Parathyroid adenoma (tissue), 2 donors: ENCODE results near the gene NUP210.

Experiments
- H2AFZ ChIP-seq: fragments of 300-600 bp; sonication (generic); one replicate; pipeline ENCODE4 v1.7.0; 2017; ENCODE audit warnings: antibody characterized with exemption, mild to moderate bottlenecking
- H3K27ac ChIP-seq: fragments of 300-600 bp; sonication (generic); one replicate; pipeline ENCODE4 v1.7.0; 2017
- H3K27me3 ChIP-seq: fragments of 300-600 bp; sonication (generic); one replicate; pipeline ENCODE4 v1.7.0; 2017; ENCODE audit warnings: low read length; ENCODE audit not compliant: control insufficient read depth, insufficient read depth
- H3K36me3 ChIP-seq: fragments of 300-600 bp; sonication (generic); one replicate; pipeline ENCODE4 v1.7.0; 2017; ENCODE audit warnings: low read length; ENCODE audit not compliant: control insufficient read depth, insufficient read depth
- H3K4me1 ChIP-seq: fragments of 300-600 bp; sonication (generic); one replicate; pipeline ENCODE4 v1.7.0; 2017; ENCODE audit warnings: control low read depth
- H3K4me2 ChIP-seq: fragments of 300-600 bp; sonication (generic); one replicate; pipeline ENCODE4 v1.7.0; 2017; ENCODE audit warnings: low read length
- H3K4me3 ChIP-seq: fragments of 300-600 bp; sonication (generic); one replicate; pipeline ENCODE4 v1.7.0; 2017; ENCODE audit warnings: low read depth, low read length
- H3K79me2 ChIP-seq: fragments of 300-600 bp; sonication (generic); one replicate; pipeline ENCODE4 v1.7.0; 2017; ENCODE audit warnings: control low read depth
- H3K9ac ChIP-seq: fragments of 300-600 bp; sonication (generic); one replicate; pipeline ENCODE4 v1.7.0; 2017; ENCODE audit warnings: mild to moderate bottlenecking
- H3K9me3 ChIP-seq: fragments of 300-600 bp; sonication (generic); one replicate; pipeline ENCODE4 v1.7.0; 2017; ENCODE audit warnings: low read length; ENCODE audit not compliant: control insufficient read depth
- TF ChIP-seq, protein P1 (sequence below): fragments of 300-600 bp; sonication (generic); IDR thresholded peaks from one replicate; pipeline ENCODE4 v1.7.0; 2017; ENCODE audit warnings: antibody characterized with exemption, mild to moderate bottlenecking
- donor health status: primary hyperparathyroidism.

NUP210 gene

DNA sequence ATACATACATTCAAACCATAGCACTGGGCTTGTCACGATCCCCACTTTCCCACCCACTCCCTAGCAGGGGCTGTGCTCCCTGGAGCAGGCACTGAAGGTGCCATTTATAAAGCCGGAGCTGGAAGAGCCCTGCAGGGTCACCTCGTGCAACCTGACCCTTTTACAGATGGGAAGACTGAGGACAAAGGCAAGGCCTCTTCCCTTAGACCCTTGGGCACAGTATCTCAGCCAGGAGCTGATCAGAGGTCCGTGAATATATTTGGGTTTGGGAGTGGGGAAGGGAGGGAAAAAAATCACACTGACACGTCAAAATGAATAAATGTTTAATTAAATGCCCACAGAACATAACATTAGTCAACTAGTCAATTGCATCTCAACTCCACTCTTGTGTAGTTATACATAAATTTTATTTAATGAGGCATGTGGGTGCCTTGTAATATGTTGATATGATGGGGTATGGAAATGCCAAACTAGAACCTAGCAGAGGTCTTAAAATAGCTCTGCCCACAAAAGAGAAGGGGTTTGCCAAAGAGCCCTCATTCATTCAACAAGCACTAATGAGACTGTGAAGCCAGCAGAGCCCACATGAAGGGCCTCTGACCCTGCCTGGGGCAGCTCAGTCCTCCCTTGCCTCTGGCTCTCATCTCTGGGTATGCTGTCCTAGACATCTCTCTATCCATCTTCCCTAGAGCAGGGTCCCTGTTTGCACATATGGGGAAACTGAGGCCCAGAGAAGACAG is 119.4 kb downstream of the NUP210 start:
- Histone ChIP-seq H3K27ac (no peak overlapping the region), H3K79me2 (no peaks in the 10 kb centered on the region), H3K27me3 (no peaks in the 10 kb centered on the region), H3K4me3 (no peak overlapping the region), H3K36me3 (no peaks in the 10 kb centered on the region), H3K4me1 (no peaks in the 10 kb centered on the region), H2AFZ (no peak overlapping the region), H3K4me2 (no peak overlapping the region), H3K9me3 (no peaks in the 10 kb centered on the region), H3K9ac (no peak overlapping the region)
- TF ChIP-seq, protein P1, sequence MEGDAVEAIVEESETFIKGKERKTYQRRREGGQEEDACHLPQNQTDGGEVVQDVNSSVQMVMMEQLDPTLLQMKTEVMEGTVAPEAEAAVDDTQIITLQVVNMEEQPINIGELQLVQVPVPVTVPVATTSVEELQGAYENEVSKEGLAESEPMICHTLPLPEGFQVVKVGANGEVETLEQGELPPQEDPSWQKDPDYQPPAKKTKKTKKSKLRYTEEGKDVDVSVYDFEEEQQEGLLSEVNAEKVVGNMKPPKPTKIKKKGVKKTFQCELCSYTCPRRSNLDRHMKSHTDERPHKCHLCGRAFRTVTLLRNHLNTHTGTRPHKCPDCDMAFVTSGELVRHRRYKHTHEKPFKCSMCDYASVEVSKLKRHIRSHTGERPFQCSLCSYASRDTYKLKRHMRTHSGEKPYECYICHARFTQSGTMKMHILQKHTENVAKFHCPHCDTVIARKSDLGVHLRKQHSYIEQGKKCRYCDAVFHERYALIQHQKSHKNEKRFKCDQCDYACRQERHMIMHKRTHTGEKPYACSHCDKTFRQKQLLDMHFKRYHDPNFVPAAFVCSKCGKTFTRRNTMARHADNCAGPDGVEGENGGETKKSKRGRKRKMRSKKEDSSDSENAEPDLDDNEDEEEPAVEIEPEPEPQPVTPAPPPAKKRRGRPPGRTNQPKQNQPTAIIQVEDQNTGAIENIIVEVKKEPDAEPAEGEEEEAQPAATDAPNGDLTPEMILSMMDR = no peak

DNA sequence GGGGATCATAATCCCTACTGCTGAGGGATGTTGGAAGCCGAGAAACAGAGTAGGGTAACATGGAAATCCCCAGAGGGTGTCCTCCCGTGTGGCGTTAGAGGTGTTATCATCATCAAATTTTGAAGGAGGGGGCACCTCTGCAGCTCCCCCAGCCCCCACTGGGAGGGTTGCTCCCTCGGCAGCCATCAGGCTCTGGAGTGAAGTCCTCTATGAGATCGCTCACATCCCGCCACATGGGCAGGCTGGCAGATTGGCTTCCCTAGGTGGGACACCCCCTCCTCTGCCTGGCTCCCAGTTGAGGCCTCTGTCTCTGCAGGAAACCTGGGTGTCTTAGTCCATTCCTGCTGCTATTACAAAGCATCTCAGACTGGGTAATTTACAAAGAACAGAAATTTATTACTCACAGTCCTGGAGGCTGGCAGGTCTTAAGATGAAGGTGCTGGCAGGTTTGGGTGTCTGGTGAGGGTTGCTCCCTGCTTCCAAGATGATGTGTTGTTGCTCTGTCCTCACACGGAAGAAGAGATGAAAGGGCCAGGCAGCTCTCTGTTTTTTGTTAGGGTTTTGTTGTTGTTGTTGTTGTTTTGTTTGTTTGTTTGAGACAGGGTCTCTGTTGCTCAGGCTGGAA is 120.5 kb downstream of the NUP210 start:
- Histone ChIP-seq H3K4me1 (no peaks in the 10 kb centered on the region), H2AFZ (no peak overlapping the region), H3K4me2 (no peak overlapping the region), H3K27ac (no peak overlapping the region), H3K79me2 (no peaks in the 10 kb centered on the region), H3K9ac (no peak overlapping the region), H3K36me3 (no peaks in the 10 kb centered on the region), H3K4me3 (no peak overlapping the region), H3K27me3 (no peaks in the 10 kb centered on the region), H3K9me3 (no peaks in the 10 kb centered on the region)
- TF ChIP-seq, protein P1 = no peak

DNA sequence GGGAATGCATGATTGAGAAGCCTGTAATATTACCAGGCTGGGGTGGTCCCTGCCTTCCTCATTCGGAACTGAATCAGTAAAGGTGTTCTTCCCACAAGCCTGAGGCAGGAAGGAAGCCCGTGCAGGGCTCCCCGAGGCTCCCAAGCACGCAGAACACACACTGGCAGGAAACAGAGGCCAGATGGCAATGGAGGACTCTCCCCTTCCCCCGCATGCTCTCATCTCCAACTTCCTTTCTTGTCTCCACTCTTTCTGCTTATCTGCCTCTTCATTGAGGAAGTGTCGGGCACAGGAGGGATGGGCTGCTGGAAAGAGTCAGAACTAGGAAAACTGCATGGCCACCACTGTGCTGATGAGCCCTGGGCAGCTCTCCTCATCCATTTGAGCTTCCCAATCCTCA is 123.5 kb downstream of the NUP210 start:
- no peaks in the 10 kb centered on the region for H3K27me3 ChIP-seq
- no peak overlapping the region for H2AFZ ChIP-seq
- no peaks in the 10 kb centered on the region for H3K9me3 ChIP-seq
- no peak overlapping the region for H3K27ac ChIP-seq
- TF ChIP-seq, protein P1 = no peak
- H3K4me3 ChIP-seq = no peak overlapping the region
- no peaks in the 10 kb centered on the region for H3K4me1 ChIP-seq
- H3K9ac ChIP-seq = no peak overlapping the region
- H3K79me2 ChIP-seq = no peaks in the 10 kb centered on the region
- no peaks in the 10 kb centered on the region for H3K36me3 ChIP-seq
- no peak overlapping the region for H3K4me2 ChIP-seq

DNA sequence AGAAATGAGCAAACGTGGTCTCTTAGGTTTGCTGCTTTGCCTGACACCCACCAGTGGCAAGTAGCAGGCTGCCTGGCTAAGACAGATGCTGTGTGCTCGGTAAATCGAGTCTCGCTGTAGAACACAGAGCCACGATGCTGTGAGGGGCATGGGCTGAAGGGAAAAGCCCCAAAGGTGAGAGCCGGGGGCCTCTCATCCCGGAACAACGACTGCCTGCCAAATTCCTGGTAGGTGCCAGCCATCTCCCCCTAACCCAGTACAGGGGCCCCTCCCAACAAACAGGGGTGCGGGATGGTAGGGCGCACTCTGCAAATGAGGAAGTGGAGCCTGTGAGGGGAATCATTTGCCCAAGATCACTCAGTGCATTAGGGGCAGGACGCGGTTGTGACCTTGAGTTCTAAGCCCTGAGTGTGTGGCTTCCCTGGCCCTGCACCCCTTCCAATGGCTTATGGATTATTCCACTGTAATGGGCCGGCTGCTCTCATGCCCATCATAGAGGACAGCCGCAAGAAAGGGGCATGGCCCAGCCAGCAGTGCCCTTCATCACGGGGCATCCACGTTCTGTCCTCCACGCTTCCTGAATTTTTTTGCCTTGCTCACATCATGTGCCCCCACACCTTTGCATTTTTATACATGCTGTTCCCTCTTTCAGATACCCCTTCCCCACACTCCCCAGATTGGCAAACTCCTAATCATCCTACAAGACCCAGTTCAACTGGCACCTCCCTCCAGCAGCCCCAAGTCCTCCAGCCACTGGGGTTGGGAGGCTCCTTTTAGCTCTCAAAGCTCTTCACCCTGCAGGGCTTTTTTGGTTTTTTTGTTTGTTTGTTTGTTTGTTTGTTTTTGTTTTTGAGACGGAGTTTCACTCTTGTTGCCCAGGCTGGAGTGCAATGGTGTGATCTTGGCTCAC is 125.4 kb downstream of the NUP210 start:
- Histone ChIP-seq H3K4me3 (no peak overlapping the region), H3K79me2 (no peaks in the 10 kb centered on the region), H3K9me3 (no peaks in the 10 kb centered on the region), H3K27me3 (no peaks in the 10 kb centered on the region), H3K9ac (no peak overlapping the region), H2AFZ (no peak overlapping the region), H3K4me1 (no peaks in the 10 kb centered on the region), H3K36me3 (no peaks in the 10 kb centered on the region), H3K4me2 (no peak overlapping the region), H3K27ac (no peak overlapping the region)
- TF ChIP-seq, protein P1 = no peak
